Lower leg skin (tissue), 3 donors: Measurements from ENCODE around the gene SECISBP2.

Experiments
- CTCF ChIP-seq, 3 donors: fragments of 450-650 bp; IDR thresholded peaks; one replicate each; pipeline ENCODE4 v1.5.1; 2016; ENCODE audit warnings: antibody characterized with exemption in 3 of 3, mild to moderate bottlenecking in 3 of 3, moderate library complexity in 2 of 3
- POLR2A ChIP-seq, 2 donors: fragments of 450-650 bp; IDR thresholded peaks; one replicate each; pipeline ENCODE4 v1.6.1; 2016 to 2017; ENCODE audit warnings: antibody characterized with exemption in 2 of 2, mild to moderate bottlenecking in 1 of 2, moderate library complexity in 1 of 2

GRCh38 chr9:89361031-89361430 lies 42.7 kb downstream of the SECISBP2 start:
- no peak for TF ChIP-seq CTCF (IDR thresholded peaks at IDR 0.05)
- no peak for TF ChIP-seq POLR2A (IDR thresholded peaks at IDR 0.05)
